Effector memory CD4-positive, alpha-beta T cell (primary cell): ENCODE measurements around the gene F2RL2.
A peak's percentile ranks its signal among the peaks of the same experiment; 100 is the strongest.
"Not testable (repeated sequence)": the region's sequence is repeated elsewhere in the genome, so short reads cannot be mapped to it uniquely, and the experiment has no call there.

Experiments used
- DNase-seq, 3 donors: peaks; one replicate each; pipeline ENCODE4 v3.0.0-alpha.2; 2020
- H3K27ac ChIP-seq: 2 replicates; pipeline ENCODE4 v1.7.0; 2013; ENCODE audit warnings: mild to moderate bottlenecking, low read length, moderate library complexity; ENCODE audit not compliant: insufficient read depth, poor library complexity, severe bottlenecking
- H3K27me3 ChIP-seq: replicated peaks from 2 replicates; pipeline ENCODE4 v1.7.0; 2013; ENCODE audit warnings: mild to moderate bottlenecking, low read length; ENCODE audit not compliant: insufficient read depth, control insufficient read depth, poor library complexity, severe bottlenecking
- H3K36me3 ChIP-seq: 2 replicates; pipeline ENCODE4 v1.7.0; 2013; ENCODE audit warnings: mild to moderate bottlenecking, low read length, moderate library complexity; ENCODE audit not compliant: control insufficient read depth, insufficient read depth
- H3K4me1 ChIP-seq: 2 replicates; pipeline ENCODE4 v1.7.0; 2013; ENCODE audit warnings: low read length, mild to moderate bottlenecking; ENCODE audit not compliant: control insufficient read depth, insufficient read depth, poor library complexity, severe bottlenecking
- H3K4me3 ChIP-seq: 2 replicates; pipeline ENCODE4 v1.7.0; 2013; ENCODE audit warnings: low read length, low read depth, mild to moderate bottlenecking; ENCODE audit not compliant: insufficient read depth, poor library complexity, severe bottlenecking
- H3K9me3 ChIP-seq: 2 replicates; pipeline ENCODE4 v1.7.0; 2013; ENCODE audit warnings: mild to moderate bottlenecking, low read length, moderate library complexity; ENCODE audit not compliant: control insufficient read depth

The F2RL2 gene

DNA sequence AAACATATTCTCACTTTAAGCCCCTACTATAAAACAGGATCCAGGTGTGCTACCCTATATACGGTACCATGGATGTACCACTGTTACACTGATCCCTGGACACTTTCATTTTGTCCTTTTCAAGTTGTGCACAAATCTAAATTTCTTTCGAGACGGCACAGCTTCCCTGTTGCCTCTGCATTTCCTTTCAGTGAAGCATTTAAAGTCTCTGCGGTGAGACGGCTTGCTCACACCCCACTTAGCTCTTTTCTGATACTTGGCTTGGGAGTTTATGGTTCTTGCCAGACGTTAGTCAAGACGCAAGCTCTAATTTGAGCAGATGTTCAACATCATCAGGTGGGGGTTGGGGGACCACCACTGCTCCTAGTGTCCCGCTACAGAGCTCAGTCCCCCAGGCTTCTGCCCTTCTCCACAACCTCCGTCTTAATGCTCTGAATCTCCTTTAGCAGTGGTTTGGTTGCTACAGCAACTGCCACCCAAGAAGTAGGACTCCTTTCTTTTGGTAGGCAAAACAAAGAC is 15.8 kb downstream of the F2RL2 start:
- no peak overlapping the region for H3K4me3 ChIP-seq
- H3K36me3 ChIP-seq, result peaks cover 46% of the 10 kb centered on the region
- DNase-seq, result no peak
- H3K27ac ChIP-seq, result no peak overlapping the region
- H3K9me3 ChIP-seq, result no peaks in the 10 kb centered on the region
- no peaks in the 10 kb centered on the region for H3K4me1 ChIP-seq
- no peaks in the 10 kb centered on the region for H3K27me3 ChIP-seq

- DNase-seq, result no peak
These were observed 16.5 kb downstream of the F2RL2 start for GRCh38 chr5:76606701-76607100.

GRCh38 chr5:76604838-76605237 is 18.4 kb downstream of the F2RL2 start:
- no peaks in the 10 kb centered on the region for H3K9me3 ChIP-seq
- no peaks in the 10 kb centered on the region for H3K4me1 ChIP-seq
- no peaks in the 10 kb centered on the region for H3K27me3 ChIP-seq
- no peak overlapping the region for H3K4me3 ChIP-seq
- peaks cover 41% of the 10 kb centered on the region for H3K36me3 ChIP-seq
- no peak overlapping the region for H3K27ac ChIP-seq
- no peak for DNase-seq

More at GRCh38 chr5:76606701-76607100, 16.5 kb downstream of the F2RL2 start:
- H3K27me3 ChIP-seq, result no peaks in the 10 kb centered on the region
- H3K9me3 ChIP-seq, result no peaks in the 10 kb centered on the region
- no peak overlapping the region for H3K4me3 ChIP-seq
- H3K4me1 ChIP-seq, result no peaks in the 10 kb centered on the region
- H3K36me3 ChIP-seq, result peaks cover 47% of the 10 kb centered on the region
- H3K27ac ChIP-seq, result no peak overlapping the region

- not testable (repeated sequence) for H3K27ac ChIP-seq, H3K27me3 ChIP-seq, DNase-seq, H3K4me1 ChIP-seq, H3K4me3 ChIP-seq, H3K9me3 ChIP-seq
- peaks cover 41% of the 10 kb centered on the region for H3K36me3 ChIP-seq
These were observed 19.2 kb downstream of the F2RL2 start for GRCh38 chr5:76603991-76604390.

DNA sequence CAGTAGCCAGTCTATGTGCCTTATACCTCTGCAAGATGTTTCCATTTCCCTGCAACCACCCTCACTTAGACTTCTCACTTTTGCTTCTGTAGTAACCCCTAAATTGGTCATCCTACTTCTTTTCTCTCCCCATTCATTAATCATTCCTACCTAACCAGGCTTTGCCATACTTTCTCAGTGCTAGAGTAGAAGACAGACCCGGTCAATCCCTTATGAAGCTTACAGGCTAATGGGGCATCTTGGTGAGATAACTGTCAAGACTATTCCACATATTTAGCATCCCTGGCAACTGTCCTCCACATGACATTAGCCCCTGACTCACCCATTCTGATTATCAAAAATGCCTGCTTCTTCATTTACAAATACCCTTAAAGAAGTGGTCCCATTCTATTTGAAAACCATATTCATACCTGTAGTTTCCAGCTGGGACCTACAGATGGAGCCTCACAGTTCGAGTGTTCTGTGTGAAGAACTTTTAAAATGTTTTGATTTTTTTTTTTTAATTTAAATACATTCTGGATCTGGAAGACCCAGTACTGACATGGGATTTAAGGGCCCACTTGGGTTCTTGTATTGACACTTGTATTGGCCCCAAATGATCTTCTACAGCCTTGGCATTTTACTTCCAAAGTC is 21.0 kb downstream of the F2RL2 start:
- Histone ChIP-seq H3K36me3 (peaks cover 45% of the 10 kb centered on the region), H3K27ac (no peak overlapping the region), H3K4me3 (no peak overlapping the region), H3K4me1 (no peaks in the 10 kb centered on the region), H3K27me3 (no peaks in the 10 kb centered on the region), H3K9me3 (no peaks in the 10 kb centered on the region)
- DNase-seq, result no peak

- H3K36me3 ChIP-seq, result peaks cover 45% of the 10 kb centered on the region
- DNase-seq, result peak in 1 of 3 donors; percentile 2
- H3K9me3 ChIP-seq, result no peaks in the 10 kb centered on the region
- H3K27ac ChIP-seq, result no peak overlapping the region
- no peaks in the 10 kb centered on the region for H3K27me3 ChIP-seq
- H3K4me1 ChIP-seq, result no peaks in the 10 kb centered on the region
- no peak overlapping the region for H3K4me3 ChIP-seq
These were observed 21.7 kb downstream of the F2RL2 start for GRCh38 chr5:76601470-76601869.

- Histone ChIP-seq H3K4me3 (no peak overlapping the region), H3K9me3 (no peaks in the 10 kb centered on the region), H3K27ac (no peak overlapping the region), H3K27me3 (no peaks in the 10 kb centered on the region), H3K36me3 (peaks cover 40% of the 10 kb centered on the region), H3K4me1 (no peaks in the 10 kb centered on the region)
- no peak for DNase-seq
These were observed 22.5 kb downstream of the F2RL2 start for GRCh38 chr5:76600716-76601115.

GRCh38 chr5:76598531-76598930 is 24.7 kb downstream of the F2RL2 start:
- no peaks in the 10 kb centered on the region for H3K27me3 ChIP-seq
- H3K36me3 ChIP-seq, result peaks cover 36% of the 10 kb centered on the region
- no peak overlapping the region for H3K27ac ChIP-seq
- H3K9me3 ChIP-seq, result no peaks in the 10 kb centered on the region
- H3K4me3 ChIP-seq, result no peak overlapping the region
- DNase-seq, result no peak
- H3K4me1 ChIP-seq, result no peaks in the 10 kb centered on the region

GRCh38 chr5:76595755-76596481 is 27.3 kb downstream of the F2RL2 start:
- Histone ChIP-seq H3K4me1 (no peaks in the 10 kb centered on the region), H3K27me3 (no peaks in the 10 kb centered on the region), H3K36me3 (peaks cover 46% of the 10 kb centered on the region), H3K27ac (no peak overlapping the region), H3K4me3 (no peak overlapping the region), H3K9me3 (no peaks in the 10 kb centered on the region)
- DNase-seq, result no peak

DNA sequence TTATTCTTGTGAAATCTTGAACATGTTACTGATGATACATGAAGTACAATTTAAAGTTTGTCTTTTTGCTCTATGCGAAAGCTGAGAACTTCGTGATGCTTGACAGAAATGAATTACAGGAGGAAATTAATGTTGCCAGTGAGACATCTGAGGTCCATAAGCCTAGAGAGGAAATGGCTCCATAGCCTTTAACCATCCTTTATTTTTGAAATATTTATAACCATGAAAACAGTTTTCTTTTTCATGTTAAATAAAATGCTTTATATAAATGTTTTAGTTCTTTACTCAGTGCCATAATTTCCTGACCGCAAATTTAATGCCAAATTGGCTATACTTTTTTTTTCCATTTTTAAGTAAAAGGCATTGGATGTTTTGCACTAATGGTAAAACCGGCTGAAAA is 29.1 kb downstream of the F2RL2 start:
- Histone ChIP-seq H3K4me1 (no peaks in the 10 kb centered on the region), H3K27ac (no peak overlapping the region), H3K4me3 (no peak overlapping the region), H3K36me3 (peaks cover 52% of the 10 kb centered on the region), H3K9me3 (no peaks in the 10 kb centered on the region), H3K27me3 (no peaks in the 10 kb centered on the region)
- DNase-seq, result no peak
